ENCODE results near the gene TEKT5.
"Not testable (repeated sequence)": the region's sequence is repeated elsewhere in the genome, so short reads cannot be mapped to it uniquely, and the experiment has no call there.

The TEKT5 gene

GRCh38 chr16:10684511-10685151, 10.1 kb downstream of the TEKT5 start:
- DNase-seq = no peak

DNA sequence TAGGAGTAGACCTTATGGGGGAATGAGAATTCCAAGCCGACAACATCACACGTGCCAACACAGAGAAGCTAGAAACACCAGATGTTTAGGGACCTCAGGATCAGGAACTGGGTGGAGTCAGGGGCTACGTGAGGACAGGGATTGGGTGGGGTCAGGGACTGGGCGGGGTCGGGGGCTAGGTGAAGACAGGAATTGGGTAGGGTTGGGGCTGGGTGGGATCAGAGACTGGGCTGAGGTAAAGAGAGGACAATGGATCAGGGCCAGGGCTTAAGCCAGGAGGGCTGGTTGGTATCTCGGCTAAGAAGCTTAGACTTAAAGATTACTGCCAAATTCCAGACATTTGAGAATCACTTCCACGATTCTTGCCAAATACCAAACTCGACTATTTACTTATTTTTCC, 11.6 kb downstream of the TEKT5 start:
- peak; percentile 27 for DNase-seq

DNA sequence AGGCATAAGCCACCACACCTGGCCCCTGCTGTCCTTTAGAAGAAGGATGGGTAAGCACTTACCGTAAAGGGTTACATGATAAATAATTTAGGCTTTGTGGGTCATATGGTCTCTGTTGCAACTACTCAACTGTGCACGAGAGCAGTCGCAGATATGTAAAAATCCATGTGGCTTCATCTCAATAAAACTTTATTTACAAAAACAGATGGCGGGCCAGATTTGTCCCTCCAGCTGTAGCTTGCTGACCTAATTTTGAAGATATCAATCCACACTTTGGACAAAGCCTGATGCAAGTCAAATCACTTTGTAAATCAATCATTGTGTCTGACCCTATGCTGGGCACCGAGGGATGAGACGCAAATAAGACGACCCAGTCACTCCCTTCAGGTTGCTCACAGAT, 12.1 kb downstream of the TEKT5 start:
- DNase-seq = no peak

DNA sequence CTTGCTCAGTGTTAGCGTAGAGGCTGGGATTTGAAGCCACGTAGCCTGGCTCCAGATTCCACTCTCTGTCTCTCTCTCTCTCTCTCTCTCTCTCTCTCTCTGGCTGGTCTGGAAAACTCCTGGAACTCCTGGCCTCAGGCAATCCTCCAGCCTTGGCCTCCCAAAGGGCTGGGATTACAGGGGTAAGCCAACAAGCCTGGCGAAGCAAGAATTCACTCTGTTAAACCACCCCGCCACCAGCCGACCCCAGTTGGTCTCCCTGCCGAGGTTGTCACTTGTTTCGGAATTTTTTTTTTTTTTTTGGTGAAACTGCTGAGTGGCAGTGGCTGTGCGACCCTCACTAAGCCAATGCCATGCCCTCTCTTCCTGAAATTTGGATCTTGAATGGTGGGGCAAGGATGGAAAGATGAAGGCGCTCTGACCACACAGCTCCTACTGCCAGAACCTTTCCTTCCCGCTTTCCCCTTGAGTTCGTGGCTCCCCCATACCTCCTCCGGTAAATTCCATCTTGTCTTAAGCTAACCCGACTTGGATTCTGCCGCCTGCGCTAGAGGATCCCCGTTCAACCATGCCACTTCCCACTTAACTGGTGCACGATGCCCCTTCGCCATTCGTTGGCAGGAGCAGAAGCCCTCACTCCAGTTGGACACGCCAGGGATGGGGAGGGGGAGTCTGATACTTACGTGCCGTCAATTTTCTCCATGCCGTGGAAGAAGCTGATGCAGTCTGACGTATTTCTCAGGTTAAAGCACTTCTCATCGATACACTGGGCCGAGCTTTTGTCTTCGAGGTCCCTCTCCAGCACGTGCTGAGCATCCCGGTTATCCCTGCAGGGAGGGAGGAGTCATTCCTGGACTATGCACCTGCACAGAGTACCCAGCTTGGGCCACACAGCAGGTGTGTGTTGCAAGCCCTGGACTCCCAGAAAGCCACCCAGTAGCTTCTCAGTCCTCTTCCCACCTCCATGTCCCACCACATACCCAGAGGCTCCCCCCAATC, 13.1 kb downstream of the TEKT5 start:
- no peak for DNase-seq

GRCh38 chr16:10679921-10680320, 14.8 kb downstream of the TEKT5 start:
- DNase-seq = peak; percentile 67

DNA sequence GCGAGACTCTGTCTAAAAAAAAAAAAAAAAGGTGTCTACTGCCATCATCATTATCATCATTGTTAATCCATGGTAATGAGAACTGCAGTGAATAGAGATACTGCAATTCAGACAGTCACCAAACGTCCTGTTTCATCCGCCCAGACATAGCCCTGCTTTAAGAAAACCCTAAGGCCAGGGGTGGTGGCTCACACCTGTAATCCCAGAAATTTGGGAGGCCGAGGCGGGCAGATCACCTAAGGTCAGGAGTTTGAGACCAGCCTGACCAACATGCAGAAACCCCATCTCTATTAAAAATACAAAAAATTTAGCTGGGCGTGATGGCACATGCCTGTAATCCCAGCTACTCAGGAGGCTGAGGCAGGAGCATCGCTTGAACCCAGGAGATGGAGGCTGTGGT, 15.3 kb downstream of the TEKT5 start:
- not testable (repeated sequence) for DNase-seq

DNA sequence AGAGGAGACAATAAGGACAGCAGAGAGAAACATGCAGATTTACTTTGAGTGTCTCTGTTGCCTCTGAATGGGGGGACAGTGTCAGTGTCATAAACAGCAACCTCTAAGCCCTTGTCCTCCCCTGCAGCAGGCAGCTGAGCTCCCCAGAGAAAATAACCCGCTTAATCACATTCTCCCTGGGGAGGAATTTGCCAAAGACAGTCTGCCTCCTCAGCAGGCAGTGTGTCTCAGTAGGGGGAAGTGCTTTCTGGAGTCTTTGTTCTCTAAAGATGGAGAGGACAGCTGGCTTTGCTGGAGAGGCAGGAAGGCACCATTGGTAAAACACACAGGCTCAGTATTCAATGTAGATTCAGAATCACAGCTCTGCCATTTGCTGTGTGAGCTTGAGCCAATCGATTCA, 16.1 kb downstream of the TEKT5 start:
- peak; percentile 92 for DNase-seq

DNA sequence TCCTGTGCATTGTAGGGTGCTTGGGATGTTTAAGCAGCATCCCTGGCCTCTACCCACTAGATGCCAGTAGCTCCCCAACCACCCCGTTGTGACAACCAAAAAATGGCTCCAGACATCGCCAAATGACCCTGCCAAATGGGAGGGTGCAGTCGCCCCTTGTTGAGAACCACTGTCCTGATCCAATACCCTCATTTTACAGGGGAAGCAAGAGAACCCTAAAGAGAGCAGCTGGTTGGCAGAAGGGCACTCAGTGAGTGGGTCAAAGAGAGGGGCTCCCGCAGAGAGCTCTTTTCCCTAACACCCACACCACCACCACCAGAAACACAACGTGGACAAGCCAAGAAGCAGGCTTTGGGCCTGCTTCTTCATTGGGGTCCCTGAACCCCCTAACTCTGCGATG, 18.4 kb downstream of the TEKT5 start:
- DNase-seq = no peak

DNA sequence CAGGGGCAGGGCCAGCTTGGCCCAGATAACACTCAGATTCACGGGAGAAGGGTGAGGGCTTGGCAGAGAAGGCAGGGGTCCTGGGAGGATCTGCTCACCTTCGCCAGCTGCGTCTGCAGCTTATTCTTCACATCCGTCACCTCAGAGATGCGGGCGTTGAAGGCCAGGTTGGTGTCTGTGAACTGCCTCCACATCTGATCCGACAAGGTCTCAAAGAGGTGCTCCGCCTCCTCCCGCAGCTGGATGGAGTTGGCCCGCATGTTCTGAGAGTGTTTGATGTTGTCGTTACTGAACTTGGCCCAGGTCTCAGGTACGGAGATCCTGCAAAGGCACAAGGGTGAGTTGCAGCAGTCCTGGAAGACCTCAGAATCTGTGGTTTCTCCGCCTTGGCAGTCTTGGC, 18.9 kb downstream of the TEKT5 start:
- DNase-seq = no peak

DNA sequence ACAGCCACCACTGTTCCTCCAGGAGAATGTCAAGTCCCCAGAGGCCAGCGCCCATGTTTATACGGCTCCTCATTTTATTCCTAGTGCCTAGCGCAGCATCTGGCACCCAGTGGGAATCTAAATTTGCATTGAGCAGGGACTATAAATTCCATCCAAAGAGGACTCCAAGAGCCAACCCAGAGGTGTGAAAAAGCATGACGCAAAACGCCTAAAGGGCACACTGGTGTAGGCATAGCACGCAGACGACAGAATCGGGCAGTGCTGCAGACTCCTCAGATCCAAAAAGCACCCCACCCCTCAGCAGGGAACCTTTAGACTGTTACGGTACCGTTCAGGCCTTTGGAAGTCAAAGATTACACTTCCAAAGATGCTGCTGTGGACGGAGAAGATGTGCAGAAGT, 19.5 kb downstream of the TEKT5 start:
- no peak for DNase-seq

DNA sequence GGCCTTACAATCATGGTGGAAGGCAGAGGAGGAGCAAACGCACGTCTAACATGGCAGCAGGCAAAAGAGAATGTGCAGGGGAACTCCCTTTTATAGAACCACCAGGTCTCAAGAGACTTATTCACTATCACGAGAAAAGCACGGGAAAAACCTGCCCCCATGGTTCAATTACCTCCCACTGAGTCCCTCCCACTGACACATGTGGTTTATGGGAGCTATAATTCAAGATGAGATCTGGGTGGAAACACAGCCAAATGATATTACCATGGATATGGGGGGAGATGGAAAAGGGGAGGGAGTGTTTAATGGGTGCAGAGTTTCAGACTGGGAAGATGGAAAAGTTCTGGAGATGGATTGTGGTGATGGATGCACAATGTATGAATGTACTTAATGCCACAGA, 23.0 kb downstream of the TEKT5 start:
- DNase-seq = no peak

GRCh38 chr16:10669791-10670190, 24.9 kb downstream of the TEKT5 start:
- DNase-seq = no peak

DNA sequence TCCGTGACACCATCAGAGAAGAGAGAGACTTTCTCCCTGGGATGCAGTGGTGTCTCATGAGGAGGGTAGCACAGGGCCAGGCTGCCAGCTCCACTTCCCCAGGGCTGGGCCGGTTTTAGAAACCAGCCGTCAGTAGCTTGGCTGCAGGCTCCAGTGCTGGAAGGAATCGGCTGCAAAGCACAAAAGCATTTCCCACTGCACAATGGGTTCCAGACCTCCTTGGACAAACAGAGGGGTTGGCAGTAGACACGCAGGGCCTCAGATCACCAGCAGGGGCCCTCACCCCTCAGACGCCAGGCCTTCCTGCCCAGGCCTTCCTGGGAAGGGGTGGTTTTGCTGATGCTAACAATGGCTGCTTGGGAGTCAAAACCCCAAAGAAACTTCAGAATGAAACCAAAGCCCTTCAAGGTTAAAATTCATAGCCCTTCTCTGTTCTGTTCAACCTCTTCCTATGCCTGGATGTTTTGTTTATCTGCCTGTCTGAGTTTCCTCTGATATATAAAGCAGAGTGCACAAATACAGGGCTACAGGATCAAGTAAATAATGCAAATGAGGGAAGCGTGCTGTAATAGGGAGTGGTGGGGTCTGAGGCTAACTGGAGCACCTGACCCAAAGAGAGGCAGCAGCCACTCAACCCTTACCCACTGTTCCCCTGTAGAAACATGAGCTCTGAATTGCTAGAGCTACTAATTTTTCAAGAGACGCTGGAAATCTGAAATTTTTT, 26.2 kb downstream of the TEKT5 start:
- DNase-seq = no peak

DNA sequence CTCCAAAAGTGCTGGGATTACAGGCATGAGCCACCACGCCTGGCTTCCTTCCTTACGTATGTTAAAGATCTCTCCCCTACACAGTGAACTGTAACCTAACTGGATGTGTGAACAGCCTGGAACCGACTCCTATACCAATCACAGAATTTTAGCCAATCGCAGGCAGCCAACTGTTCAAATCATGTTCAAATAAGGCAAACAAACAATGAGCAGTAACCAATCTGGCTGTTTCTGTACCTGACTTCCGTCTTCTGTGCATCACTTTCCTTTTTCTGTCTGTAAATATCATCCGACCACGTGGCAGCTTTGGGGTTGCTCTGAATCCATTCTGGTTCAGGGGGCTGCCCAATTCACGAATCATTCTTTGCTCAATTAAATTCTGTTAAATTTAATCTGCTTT, 27.5 kb downstream of the TEKT5 start:
- no peak for DNase-seq

DNA sequence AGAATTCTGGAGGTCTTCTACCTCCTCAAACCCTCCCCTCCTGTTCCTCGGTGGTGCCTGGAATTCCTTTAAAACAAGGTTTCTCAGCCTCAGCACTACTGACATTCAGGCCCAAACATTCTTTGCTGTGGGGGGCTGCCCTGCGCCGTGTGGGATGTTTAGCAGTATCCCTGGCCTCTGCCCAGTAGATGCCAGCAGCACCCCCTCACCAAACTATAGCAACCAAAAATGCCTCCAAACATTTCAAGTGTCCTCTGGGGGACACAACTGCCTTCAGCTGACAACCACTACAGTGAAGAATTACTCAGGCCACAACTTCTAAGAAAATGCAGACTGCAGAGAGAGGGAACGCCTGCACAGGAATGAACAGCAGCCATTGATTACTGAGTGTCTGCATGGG, 28.4 kb downstream of the TEKT5 start:
- DNase-seq = no peak

DNA sequence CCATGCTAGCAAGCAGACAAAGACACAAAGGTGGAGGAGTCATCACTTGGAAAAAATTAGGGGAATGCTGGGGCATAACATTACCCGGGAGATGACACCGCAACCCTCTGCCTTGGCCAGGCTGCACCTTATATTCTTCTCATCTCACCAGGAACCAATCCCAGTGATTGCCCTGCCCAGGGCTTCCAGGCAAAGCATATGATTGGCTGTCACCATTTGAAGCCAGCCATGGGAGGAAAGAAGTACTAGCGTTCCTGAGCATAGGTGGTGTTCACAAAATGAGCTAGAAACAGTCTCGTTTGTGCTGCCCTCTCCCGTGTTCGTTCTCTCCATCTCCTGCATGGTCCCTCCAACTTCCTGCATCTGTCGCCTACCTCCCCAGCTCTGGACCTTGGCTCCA, 29.6 kb downstream of the TEKT5 start:
- no peak for DNase-seq

- DNase-seq = no peak
Measured at GRCh38 chr16:10664720-10665126, 30.0 kb downstream of the TEKT5 start.

DNA sequence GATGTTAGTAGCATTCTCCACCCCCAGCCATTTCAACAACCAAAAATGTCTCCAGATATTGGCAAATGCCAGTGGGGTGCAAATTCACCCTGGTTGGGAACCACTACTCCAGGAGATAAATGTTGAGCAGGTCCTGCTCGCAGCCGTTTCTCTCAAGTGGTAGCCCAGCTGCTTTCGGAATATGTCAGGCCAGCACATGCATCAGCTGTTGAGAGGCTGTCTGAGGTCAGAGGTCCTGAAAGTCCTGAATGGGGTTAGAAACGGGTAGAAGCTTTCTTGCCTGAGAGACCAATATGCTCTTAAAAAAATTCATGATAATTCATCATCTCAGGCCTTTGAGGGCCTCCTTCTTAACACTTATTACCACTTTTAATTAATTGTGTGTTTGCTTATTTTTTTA, 31.0 kb downstream of the TEKT5 start:
- DNase-seq = no peak

GRCh38 chr16:10663146-10663545, 31.6 kb downstream of the TEKT5 start:
- DNase-seq = no peak

DNA sequence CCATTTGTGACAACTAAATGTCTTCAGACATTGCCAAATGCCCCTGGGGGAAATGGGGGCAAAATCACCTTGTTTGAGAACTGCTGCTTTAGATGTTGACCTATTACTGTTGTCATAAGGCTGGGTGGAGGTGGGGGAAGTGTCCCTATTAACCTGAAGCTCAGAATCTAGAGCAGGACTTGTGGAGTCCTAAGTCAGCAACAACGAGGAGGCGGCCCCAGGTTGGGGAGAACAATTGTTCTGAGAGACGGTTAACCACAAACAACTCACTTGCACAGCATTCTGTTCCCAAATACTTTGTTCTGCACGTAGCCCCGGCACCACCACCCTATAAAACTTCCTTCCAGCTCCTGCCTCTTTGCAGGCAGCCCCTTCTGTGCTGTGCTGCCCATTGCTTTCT, 32.5 kb downstream of the TEKT5 start:
- no peak for DNase-seq

DNA sequence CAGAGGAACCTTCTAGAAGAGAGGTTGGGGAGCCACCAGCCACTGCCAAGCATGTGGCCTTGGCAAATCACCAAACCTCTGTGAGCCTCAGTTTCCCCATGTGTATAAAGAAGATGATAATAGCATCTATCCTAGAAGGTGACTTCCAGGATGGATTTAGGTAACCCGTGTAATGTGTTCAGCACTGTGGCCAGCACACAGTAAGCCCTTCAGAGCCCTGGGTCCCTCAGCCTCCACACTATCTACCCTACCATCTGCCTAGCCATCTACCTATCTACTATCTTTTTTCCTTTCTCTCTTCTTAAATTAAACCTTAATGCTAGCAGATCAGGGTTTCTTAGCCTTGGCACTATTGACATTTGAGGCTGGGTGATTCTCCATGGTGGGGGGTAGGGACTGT, 33.0 kb downstream of the TEKT5 start:
- no peak for DNase-seq

GRCh38 chr16:10660950-10661635, 33.6 kb downstream of the TEKT5 start:
- DNase-seq = no peak

GRCh38 chr16:10658943-10659342, 35.8 kb downstream of the TEKT5 start:
- no peak for DNase-seq

All from NCI-H2171 (cell line).